Stimulated activated naive CD4-positive, alpha-beta T cell treated with Interleukin-2 at 50 U/mL for 16 hours (primary cell): ENCODE measurements around the gene ARAP2.
"Not testable (repeated sequence)": the region's sequence is repeated elsewhere in the genome, so short reads cannot be mapped to it uniquely, and the experiment has no call there.

Source experiments
- DNase-seq: peaks from one replicate; lab custom pipeline; 2025; lab: John Stamatoyannopoulos, UW

The ARAP2 gene

DNA sequence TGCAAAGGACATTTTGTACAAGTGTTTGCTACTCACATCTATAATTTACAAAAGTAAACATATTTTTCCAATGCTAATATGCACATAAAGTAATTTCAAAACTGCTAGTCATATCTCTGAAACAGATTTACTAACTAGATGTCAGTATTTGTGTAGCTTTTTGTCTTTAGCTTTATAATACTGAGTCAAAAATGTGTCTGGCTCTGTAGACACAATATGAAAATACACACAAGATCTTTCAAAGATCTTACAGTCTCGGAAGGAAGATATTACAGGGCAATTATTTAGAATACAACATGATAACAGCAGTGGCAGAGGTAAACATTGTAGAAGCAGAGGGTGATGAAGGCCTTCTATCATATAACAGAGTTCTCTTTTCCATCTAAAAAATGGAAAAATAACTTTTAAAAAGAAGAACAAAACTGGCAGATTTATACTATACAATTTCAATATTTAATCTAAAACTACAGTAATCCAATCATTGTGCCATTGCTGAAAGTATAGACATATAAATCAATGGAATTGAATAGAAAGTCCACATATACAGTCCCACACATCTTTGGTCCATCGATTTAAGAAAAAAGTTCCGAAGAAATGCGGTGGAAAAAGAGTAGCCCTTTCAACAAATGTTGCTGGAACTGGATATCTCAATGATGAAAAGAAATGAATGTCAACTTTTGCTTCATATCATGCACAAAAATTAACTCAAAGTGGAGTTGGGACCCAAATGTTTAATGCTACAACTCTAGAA, 29.4 kb downstream of the ARAP2 start:
- DNase-seq: no peak

DNA sequence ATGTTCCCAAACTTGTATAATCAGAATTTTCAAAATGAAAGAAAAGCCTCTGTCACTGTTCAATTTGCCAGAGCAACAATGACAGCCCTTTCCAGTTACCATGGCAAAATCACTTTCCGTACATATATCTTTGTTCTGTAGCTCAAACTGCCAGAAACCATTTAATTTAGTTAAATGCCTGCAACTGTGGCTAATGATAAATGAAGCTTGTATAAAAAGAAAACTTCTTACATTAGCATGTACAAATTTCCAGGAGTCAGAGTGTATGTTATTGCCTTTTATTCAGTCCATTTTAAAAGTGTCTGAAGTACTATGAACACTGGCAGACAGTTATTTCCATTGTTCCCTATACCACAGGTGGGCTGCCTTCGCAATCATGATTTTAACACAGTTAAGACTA, 30.3 kb downstream of the ARAP2 start:
- DNase-seq: no peak

DNA sequence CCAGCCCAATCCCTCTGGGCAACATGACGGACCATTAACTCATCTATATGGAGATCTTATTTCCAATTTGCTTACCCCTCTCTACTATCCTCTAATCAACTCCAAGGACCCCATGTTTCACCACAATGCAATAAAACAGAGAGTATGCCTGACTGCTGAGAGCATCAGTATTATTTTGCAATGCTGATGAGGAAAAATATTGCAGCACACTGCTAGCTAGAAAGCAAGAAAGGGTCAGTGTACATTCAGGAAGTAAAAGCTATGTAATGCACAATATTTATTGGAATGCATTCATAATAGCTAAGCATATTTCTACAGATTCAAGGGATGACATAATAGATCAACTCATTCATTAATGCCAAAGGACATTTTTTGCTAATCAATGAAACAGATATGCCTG, 33.2 kb downstream of the ARAP2 start:
- DNase-seq: no peak

DNA sequence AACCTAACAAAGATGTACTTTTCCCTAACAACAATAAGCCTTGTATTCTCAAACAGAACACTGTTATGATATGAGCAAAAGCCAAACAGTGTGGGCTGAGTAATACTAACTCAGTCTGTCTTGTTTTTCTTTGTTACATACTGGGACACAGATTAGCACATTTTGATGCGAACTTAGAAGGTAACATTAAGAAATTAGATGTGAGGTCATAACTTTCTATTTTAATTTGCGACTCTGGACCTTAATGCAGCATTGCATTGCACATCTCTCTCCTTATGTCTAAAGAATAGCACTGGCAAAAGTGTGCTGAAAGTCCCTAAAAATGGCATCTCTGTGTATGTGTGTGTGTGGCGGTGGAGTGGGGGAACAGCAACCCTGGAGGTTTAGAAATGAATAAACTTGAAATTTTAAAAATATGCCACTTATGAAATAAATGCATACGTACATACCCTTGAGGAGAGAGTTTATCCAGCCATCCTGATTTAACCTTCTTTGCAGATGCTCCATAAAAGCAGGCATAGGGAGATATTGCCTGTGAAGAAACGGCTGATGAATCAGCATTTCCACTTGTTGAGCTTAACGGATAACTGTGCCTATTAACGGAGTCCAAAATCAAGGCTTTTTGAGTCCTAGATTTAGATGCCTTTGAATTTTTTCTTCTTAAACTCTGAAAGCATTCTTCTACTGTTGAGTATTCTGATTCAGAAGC, 34.2 kb downstream of the ARAP2 start:
- DNase-seq: no peak

DNA sequence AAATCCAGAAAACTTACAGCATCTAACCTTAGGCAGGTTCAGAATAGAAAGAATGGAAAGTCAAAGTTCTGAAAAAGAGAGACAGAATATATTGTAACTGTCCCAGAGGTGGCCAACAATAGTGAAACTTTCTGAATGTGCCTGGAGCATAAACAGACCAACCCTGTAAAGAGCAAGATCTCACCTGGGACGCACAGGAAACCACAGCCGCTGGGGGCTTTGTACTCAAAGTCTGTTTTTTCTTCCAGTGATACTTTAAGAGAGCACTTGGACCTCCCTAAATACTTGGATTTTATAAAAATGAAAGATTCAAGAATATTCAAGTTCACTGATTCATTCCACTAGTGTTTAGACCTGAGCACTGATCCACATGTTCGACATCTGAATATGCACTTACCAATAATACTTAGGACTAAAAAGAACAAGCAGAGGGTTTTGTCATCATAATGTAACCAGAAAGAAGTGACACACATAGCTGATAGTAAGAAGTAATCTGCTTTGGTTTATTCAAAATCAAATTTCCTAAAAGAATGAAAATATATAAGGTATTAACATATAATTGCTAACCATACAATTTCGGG, 35.3 kb downstream of the ARAP2 start:
- no peak for DNase-seq

- DNase-seq: no peak
Observed at GRCh38 chr4:36207831-36208520, 36.3 kb downstream of the ARAP2 start.

- no peak for DNase-seq
Observed at GRCh38 chr4:36207367-36207766, 36.9 kb downstream of the ARAP2 start.

- DNase-seq: no peak
Observed at GRCh38 chr4:36206603-36207311, 37.6 kb downstream of the ARAP2 start.

GRCh38 chr4:36206012-36206411, 38.3 kb downstream of the ARAP2 start:
- no peak for DNase-seq

- no peak for DNase-seq
Observed at GRCh38 chr4:36198861-36199260, 45.5 kb downstream of the ARAP2 start.

GRCh38 chr4:36198068-36198808, 46.1 kb downstream of the ARAP2 start:
- no peak for DNase-seq

DNA sequence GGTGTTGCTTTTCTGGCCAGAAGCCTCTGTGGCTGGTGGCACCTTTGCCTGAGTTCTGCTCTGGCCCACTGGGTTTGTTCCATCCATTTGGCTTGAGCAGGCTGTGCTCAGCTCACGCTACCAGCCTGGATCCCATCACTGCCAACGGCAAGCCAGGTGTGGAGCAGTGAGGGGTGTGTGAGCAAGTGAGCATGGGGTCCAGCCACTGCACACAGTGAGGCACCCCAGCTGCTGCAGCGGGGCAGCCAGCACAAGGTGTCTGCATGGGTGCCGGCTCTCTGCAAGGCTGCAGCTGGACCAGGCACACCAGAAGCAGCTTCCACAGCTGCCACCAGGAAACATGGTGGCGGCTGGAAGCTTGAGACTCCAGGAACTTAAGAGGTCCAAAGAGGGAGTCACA, 46.8 kb downstream of the ARAP2 start:
- DNase-seq: no peak

DNA sequence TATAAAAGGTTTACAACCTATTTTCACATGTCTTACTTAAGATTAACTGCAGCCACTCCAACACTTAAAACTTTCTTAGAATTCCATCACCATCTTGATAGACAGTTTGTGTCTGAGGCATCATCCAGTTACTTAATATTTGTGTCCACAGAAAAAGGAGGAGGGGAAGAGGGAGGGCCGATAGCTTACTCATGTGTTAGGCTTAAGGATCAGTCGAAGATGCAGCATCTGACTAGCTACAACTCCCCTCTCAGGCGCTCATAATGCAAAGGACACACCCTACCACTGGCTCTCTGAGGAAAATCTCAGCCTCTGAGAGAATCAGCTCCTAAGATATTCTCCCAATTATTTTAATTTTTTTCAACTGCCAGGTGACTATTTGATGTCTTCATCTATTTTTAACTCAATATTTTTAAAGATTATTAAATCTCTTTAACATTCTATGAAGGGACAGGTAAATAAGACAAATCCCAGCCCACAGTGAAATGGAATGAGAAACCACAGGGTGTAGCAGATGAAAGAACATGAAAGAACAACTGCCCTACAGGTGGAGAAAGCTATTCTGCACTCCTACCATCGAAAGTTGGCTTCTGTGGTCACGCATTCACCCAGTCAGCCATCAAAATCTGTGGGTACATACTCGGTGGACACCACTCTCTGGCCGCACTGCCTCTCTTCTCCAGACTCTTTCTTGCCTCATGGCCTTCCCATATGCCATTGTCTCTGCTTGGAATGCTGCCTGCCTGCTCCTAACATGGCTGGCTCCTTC, 48.0 kb downstream of the ARAP2 start:
- DNase-seq: no peak

DNA sequence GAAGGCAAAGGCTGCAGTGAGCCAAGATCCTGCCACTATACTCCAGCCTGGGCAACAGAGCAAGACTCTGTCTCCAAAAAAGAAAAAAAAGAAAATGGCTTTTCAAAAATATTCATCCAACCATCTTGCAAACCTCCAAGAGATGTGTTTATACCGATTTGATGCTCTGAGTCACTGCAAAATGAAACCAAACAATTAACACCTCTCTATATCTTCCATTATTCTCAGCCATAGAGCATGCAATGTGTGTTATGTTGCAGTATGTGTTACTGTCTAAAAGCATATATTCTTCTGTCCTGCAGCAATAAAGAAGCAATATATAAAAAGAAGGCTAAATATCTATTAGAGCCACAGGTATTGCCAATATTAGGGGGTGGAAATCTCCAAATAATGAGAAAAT, 51.4 kb downstream of the ARAP2 start:
- DNase-seq: no peak

GRCh38 chr4:36189511-36190226, 54.6 kb downstream of the ARAP2 start:
- no peak for DNase-seq

DNA sequence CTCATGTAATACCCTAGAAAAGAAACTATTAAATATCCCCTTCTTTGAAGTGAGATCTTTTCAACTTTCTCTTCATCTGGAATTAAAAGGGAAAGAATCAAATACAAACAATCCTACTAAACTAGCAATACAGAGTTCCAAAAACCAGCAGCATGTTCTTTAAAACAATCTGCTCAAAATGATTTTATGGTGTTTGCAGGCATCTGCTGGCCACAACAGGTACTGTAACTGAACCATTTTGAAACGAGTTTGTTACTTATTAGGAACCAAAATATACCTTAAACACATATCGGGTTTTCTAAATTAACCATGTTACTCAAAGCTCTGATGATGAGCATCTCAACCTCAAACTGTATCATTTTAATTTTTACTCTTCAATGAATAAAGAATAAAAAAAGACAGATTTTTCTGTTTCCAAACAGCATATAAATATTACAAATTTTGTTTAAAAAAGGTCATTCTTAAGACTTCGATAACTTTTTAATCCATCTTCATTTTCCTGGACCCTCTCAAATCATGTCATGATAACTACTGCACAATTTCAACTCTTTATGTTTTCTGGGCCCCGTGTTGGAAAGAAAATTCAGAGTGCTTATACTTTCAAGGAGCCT, 56.5 kb downstream of the ARAP2 start:
- DNase-seq: no peak

- DNase-seq: no peak
Observed at GRCh38 chr4:36183665-36184393, 60.5 kb downstream of the ARAP2 start.

DNA sequence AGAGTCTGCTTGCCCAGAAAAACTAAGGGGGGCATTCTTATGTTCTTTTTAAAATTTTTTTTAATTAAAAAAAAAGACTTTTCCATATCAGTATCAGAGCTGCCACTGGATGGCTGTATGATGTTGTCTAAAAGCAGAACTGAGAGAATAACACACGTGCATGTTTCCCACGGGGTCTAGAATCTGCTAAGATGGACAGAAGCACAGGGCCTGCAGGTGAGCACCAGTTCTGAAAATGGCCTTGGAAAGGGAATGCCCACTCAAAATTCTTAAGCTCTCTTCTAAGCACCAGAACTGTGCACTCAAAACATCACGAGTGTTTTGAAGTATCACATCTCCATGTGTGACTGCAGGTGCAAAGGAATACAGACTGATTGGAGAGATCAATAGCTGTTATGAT, 61.1 kb downstream of the ARAP2 start:
- DNase-seq: no peak

DNA sequence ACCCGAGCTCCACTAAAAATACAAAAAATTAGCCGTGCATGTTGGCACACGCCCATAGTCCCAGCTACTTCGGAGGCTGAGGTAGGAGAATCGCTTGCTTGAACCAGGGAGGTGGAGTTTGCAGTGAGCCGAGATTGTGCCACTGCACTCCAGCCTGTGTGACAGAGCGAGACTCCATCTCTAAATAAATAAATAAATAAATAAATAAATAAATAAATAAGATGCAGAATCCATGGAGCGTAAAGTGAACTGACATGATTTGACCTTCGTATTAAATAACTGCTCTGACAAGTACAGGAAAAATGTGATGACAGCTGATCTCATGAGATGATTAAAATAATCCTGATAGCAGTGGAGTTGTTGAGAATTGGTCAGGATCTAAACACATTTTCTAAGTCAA, 62.0 kb downstream of the ARAP2 start:
- not testable (repeated sequence) for DNase-seq
